ENCODE measurements around the gene SNX20.
A peak's percentile ranks its signal among the peaks of the same experiment; 100 is the strongest.

SNX20 gene

DNA sequence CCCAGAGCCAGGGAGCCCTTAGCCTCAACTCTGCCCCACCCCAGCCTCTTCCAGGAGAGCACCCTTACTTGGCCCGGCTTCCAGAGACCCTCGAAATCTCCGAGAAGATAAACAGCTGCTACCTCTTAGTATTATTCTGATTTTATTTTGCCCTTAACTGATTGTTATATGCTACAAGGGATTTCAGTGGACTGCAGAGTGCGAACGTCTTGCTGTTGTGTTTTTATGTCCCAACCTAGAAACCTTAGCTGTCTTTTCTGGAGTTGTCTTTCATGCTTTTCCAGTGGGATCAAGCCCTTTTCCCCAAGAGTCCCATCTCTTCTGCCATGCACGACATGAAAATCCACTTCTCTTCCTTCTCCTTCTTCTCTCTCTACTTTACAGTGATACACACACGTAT is 47.0 kb downstream of the SNX20 start:
- no peak for DNase-seq

DNA sequence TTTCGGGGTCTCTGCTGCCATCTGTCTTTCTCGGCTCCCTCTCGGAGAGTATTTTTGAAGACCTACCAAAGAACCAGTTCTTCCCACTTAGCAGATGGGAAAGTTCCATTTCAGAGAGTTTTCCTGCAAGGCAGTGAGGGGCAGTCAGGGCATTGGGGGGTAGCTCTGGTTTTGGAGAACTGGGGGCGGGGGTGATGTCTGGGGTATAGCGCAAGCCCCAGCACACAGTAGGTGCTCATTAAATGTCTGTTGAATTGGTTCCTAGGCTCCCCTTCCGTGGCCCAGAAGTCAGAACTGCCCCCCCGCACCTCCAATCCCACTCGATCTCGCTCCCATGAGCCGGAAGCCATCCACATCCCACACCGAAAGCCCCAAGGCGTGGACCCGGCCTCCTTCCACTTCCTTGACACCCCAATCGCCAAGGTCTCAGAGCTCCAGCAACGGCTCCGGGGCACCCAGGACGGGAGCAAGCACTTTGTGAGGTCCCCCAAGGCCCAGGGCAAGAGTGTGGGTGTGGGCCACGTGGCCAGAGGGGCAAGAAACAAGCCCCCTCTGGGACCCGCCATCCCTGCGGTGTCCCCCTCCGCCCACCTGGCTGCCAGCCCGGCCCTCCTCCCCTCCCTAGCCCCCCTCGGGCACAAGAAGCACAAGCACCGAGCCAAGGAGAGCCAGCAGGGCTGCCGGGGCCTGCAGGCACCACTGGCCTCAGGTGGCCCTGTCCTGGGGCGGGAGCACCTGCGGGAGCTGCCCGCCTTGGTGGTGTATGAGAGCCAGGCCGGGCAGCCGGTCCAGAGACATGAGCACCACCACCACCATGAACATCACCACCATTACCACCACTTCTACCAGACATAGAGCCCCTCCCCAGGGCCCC is 47.9 kb downstream of the SNX20 start:
- DNase-seq, result no peak

DNA sequence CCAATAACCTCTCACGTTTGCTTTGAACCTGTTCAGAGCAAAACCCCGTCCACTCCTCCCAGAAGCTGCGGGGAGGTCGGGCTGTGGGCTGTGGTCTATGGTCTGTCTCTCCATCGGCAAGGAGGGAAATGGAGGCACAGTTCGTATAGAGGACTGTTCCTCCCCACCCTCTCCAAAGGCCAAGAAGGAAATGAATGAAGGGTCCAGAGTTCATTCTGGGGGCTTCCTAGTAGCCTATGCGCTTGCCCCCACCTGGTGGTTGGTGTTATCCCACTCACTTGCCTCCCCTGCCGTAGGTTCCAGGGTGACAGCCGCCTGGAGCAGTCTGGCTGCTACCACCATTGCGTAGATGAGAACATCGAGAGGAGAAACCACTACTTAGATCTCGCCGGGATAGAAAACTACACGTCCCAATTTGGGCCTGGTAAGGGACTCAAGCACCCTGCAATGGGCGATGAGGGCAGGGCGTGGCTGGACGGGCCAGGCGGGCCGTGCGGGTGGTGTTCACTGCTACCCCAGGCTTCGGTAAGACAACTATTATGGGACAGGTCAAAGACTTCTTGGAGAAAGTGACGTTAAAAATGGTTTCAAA is 49.0 kb downstream of the SNX20 start:
- no peak for DNase-seq

GRCh38 chr16:50631249-50631984 is 49.7 kb downstream of the SNX20 start:
- no peak for DNase-seq

- no peak for DNase-seq
Measured at GRCh38 chr16:50630394-50631020, 50.6 kb downstream of the SNX20 start.

DNA sequence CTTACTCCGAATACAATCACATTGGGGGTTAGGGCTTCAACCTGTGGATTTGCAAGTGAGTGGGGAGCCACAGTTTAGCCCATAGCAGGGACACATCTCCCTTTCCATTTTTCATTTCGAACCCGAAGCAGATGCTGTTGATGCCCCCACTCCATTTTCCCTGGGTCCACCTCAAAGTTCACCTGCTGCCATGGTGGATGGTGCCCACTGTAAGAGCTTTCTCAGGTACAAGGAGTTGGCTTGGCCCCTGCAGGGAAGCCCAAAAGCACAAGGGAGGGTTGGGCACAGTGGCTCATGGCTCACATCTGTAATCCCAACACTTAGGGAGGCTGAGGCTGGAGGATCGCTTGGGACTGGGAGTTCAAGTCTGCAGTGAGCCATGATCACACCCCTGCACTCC is 51.8 kb downstream of the SNX20 start:
- DNase-seq, result no peak

DNA sequence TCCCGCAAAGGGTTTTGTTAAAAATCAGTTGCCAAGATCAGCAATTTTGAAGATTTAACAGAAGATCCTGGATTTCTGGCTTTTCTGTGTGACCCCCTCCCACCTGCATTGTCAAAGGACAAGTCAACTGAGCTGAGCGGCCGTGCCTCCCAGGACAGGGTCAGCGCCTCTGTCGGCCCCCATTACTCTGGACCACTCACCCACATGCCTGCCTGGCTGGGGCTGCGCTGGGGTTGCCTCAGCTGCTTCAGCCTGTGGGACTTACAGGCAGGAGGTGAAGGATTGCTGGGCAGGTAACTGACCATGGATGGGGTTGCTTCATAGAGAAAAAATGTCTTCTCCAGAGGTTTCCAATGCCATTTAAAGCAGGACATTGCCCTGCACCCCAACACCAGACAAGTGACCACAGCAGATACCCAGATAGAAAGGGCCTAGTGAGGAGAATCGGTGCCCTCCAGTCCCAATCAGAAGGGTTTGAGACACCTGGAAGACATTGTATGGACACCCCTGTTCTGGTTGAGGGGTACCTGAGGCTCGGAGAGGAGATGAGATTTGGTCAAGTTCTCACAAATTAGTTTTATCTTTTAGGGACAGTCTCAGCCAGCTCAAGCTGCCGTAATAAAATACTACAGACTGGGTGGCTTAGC is 52.8 kb downstream of the SNX20 start:
- no peak for DNase-seq

DNA sequence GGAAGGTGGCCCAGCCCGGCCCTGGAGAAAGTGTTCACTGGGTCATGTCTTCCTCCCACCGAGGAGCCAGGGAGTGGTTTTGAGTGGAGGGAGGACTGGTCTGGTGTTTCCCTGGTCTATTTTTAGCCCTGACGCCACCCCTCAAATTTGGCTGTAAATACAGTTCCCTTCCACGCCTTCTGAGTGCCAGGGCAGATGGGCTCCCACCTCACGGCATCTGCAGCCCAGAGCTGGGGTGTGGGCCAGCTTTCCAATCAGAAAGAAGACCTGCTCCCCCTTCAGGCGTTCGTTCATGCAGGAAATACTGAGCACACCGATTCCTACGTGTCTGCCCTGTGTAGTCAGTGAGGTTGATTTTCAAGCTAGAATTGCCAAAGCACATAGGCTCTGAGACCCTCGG is 53.7 kb downstream of the SNX20 start:
- peak in 3 of 14 donors; percentile 2 to 8 (median 6) for DNase-seq

GRCh38 chr16:50626868-50627267 is 54.2 kb downstream of the SNX20 start:
- DNase-seq, result no peak

- DNase-seq, result no peak
Measured at GRCh38 chr16:50625374-50625773, 55.7 kb downstream of the SNX20 start.

- no peak for DNase-seq
Measured at GRCh38 chr16:50624449-50624970, 56.6 kb downstream of the SNX20 start.

GRCh38 chr16:50622643-50623369 is 58.3 kb downstream of the SNX20 start:
- DNase-seq, result no peak

- DNase-seq, result no peak
Measured at GRCh38 chr16:50622029-50622428, 59.1 kb downstream of the SNX20 start.

All from C1 segment of cervical spinal cord (tissue), 14 donors.